NCI-H1105 (cell line): ENCODE measurements around the gene MORN1.

Experiments used
- DNase-seq: peaks from one replicate; lab custom pipeline; 2025; lab: John Stamatoyannopoulos, UW

Gene MORN1

DNA sequence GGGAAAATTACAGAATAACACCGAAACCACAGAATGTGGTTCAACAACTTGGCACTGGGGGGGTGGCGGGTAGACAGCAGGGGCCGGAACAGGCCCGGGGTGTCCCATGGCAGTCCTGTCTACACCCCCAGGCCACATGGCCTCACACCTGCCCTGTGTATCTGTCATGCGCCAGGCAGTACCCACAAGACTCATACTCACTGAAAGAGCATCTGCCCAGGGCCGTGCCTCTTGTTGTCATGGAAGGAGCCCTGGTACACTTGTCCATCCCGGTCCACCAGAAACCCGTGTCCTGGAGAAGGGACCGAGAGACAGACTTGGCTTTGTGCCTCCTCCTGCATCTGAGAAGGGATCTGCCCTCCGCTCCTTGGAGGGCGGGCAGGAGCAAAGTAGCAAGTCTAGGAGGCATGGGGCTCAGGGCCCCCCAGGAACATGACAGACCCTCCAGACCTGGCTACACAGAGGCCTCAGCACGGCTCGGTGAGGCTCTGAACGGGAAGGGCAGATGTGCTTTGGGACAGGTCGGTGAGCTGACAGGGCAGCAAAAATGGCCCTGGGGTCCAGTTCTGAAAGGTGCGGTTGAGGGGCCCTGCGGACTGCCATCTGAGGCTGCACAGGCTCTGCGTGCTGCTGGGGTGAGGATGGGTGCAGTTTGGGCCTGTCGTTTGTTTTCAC lies 5.6 kb downstream of the MORN1 start:
- DNase-seq = no peak

DNA sequence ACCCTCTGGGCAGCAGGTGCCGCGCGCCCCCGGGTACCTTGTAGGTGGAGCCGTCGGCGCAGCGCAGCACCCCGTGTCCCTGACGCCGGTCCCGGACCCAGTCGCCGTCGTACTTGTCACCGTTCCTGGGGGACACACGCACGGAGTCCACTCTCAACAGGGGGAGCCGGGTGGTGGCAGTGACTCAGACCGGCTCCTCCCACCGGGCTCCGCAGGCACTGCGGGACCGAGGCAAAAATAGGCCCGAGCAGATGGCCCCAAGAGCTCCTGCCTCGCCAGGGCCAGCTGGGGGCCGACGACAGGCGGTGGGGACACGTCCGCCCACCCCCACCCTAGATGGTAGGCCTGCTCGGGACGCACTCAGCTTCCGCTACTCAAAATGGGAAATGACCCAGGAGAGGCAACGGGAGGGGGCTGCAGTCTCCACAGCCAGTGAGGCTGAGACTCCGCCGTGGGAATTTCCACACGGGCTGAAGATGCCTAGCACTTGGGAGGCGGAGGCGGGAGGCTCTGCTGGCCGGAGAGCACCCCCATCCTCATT lies 6.3 kb downstream of the MORN1 start:
- no peak for DNase-seq

DNA sequence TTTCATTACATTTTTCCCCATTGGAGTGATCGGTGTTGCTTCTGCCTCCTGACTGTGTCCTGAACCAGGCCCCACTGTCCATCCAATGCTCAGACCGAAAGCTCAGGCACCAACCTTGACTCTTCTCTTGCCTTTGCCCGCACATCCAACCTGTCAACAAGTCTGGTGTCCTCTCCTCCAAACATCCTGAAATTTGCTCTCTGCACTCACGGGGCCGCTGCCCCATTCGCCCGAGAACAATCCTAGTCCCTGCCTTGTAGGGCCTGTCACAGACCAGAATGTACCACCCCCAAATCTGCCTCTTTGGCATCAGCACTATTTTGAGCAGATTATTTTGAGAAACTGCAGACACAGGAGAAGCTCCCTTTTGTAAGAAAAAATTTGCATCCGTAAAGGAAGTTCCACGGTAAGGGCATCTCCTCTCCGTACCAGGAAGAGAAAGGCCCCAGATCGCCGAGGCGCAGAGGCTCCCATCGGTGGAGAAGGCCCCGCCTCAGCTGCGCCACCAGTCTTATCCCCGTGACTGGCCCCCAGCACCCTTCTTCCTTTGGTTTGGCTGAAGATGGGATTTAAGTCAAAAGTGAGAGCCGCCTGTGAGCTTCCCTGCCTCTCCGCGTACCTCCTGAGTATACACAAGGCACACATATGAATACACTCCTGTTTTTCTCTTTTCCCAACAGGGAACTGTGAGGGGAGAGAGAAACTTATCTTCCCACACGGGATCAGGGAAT lies 7.1 kb downstream of the MORN1 start:
- no peak for DNase-seq

DNA sequence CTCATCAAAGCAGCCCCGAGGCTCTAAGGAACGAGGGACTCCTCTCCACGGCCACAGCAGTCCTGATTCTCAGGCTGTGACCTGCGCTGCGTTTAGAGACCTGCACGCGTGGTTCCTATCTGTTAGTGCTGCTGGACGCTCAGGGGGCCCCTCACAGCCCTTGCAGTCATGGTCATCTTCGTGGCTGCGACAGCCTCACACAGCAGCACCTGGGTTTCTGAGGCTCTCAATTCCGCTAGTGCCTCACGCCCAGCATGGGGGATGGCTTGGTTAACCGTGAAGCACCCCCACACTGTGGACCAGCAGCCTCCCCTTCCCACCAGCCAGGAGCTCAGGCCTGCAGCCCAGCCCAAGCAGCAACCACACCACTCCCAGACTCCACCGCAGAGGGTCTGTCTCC lies 7.8 kb downstream of the MORN1 start:
- DNase-seq = no peak

DNA sequence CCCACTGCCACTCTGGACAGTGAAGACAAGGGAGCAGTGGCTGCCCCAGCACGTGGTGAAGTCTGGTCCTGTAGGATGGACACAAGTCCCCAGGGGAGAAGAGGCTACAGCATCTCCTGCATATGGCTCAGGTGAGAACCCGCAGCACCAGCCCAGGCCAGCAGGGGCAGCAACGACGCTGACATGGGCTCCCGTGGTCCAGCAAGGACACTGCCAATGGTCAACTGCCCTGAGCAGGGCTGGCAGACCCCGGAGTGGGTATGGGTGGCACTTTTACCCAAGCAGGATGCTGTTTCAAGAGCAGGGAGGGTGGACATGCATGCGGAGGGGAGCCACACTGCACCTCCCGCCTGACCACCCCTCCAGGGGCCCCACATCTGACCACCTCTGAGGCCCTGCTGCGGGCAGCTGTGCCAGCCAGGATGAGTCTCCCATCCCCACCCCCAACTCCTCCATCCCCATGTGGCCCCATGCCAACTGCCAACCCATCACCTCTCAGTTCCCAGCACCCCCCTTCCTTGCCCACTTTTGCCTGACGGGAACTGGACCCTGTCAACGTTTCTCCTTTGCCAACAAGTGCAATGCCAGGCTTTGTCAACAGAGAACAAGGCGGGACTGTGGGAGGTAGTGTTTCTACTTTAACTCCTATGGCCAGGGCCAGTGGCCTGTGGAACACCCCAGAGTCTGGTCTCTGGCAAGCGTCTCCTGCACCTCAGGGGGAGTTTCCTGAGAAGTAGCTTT lies 8.6 kb downstream of the MORN1 start:
- DNase-seq = peak; percentile 11

DNA sequence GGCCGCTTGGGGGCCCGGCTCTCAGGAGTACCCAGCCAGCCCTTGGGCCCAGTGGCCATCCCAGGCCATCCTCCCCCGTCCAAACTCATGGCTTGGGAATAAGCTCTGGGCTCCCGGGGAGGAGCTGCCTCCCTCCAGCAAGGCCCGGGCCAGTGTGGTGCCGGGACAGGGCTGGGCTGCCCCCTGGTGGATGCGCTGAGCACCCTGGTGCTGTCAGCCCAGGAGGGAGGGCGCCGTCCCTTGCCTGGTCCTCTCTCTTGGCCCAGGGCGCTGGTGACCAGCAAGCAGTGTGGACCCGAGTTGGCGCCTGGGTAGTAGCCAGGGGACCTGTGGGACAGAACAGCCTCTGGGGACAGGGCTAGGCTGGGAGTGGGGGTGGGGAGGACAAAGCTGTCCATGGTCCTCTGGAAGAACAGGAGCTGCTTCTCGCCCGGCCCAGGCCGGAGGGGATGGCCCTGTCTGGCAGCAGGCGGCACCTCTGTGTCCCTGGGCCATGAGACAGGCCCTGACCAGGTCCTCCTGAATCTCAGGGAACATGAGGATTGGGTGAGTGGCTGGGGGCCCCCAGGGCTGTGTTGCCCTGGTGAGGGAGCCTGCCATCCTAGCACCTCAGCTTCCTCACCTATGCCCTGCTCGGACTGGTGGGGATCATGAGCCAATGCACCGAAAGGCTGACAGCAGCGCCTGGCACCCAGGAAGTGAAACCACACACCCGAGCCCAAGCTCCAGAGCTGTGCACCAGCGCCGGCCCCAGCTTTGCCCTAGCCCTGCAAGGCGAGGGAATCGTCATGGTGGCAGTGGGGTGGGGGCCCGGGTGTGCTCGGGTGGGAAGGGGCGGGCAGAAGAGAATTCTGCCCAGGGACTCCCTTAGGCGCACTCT lies 9.4 kb downstream of the MORN1 start:
- DNase-seq = no peak

DNA sequence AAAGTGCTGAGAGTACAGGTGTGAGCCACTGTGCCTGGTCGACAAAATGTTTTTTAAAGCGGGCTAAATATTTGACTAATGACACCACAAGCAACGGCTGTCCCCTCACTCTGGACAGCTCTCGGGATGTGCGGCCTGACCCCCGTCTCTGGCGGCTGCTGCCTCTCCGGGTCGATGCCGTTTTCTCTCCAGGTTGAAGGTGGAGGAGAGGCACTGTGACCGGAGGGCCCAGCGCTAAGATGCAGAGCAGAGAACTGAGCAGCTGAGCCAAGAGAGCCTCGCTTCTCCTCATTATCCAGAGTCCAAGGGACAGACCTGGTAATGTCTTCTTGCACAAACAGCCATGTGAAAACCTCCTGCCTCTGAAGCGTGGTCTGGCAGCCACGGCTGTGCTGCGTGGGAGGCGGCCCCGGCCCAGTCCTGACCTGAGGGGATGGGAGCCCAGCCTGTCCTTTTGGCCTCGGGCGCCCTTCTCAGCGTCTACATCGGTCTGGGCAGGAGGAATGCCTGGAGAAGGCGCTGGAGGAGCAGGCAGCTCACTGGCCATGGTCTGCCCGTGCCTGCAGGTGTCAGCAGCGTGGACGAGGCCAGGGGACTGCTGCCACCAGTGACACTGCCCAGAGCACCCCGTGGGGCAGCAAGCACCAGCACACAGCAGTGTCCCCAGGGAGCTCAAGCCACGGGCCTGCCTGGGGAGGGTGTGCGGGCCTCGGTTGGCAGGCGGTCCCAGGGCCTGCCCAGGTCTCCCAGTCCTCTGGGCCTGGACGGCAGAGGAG lies 10.3 kb downstream of the MORN1 start:
- no peak for DNase-seq

DNA sequence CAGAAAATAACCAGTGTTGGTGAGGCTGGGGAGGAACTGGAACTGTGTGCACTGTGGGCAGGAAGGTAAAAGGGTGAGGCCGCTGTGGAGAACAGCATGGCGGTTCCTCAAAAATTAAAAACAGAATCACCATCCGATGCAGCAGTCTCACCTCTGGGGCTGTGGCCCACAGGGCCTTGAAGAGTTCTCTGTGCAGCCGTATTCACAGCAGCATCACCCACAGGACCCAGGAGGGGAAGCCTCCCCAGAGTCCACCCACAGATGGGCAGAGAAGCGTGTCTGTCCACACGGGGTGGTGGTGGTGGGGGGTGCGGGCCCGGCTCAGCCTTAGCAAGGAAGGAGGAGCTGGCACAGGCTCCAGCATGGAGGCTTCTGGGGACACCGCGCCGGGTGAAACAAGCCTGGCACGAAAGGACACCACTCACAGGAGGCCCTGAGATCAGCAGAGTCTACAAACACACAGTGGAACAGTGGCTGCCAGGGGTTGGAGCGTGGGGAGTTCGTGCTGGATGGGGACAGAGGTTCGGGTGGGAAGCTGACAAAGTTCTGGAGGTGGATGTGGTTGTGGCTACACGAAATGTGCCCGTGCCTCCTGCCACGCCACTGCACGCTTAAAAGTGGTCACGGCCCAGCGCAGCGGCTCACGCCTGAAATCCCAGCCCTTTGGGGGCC lies 11.5 kb downstream of the MORN1 start:
- DNase-seq = no peak

DNA sequence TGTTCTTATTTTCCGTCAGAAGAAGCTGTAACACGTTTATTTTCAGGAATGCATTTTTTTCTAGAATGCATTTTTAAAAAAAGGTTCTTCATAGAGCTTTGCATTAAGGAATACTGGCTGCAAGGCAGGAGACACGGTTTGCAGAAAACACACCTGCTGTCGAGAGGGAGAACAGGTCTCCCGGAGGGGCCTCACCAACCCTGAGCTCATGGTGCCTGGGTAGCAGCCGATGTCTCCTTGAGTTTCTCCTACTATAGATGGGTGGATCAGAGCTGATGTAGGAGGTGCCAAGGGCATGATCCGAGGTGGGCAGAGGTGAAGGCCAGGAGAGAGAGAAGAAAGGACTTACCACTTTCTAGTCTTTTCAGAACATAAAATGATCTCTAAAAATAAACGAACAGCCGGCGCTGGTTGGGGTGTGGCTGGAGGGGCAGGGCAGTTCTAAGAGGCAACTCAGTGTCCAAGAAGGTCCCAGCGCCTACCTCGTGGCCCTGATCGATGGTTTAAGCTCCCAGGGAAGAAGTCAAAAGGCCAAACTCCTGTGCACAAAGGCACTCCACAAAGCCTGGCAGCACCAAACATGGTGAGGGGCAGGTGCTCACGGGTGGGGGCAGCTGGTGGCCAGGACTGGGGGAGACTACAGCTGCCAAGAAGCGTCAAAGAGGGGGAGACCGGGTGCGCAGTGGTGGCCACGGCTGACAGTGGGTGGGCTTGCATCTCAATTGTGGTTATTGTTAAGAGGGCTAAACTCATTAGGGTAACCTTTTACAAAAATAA lies 12.2 kb downstream of the MORN1 start:
- DNase-seq = no peak

DNA sequence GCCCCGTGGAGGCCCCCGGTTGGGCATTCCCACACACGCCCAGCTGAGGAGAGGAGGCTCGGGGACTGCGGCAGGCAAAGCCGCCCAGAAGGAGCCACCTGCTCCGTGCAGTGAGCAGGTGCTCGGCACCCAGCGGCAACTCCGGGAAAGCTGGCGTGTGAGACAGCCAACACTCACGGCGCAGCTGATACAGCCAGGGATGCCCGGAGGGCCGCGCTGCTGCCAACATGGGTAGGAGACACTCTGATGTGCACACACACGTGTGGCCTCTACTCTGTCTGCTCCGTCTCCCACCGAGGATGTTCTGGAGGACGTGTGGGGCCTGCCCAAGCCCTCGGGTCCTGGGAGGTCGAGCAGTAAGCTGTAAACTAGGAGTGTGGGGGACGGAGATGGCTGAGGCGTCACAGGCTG lies 12.9 kb downstream of the MORN1 start:
- no peak for DNase-seq

DNA sequence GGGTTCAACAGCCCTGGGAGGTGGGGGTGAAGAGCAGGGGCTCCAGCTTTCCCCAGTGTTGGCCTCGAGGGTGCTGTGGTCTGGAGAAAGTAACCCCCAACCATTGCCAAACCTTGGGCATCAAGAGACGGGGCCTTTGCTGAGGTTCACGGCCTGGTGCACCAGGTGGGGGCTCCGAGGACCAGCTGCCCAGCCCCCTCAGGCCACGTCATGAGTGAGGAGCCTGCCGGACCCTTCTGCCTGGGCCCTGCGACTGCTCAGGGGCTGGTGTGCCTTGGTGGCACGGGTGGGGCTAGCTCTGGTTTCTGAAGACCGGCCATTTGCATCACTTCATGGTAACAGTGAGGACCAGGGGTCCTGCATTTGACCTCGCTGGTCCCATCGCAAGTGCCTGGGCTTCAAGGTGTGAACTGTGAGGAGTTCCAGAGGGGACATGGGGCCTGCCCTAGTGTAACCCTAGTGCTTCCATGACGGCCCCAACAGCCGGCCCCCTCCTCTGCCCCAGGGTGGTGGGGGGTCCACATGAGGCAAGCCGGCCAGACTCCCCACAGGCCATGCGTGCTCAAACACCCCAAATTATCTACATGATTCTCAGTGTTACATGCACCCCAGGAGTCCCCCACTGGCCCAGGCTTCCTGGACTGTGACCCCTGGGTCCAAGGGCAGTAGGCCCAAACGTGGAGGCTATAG lies 13.5 kb downstream of the MORN1 start:
- no peak for DNase-seq

DNA sequence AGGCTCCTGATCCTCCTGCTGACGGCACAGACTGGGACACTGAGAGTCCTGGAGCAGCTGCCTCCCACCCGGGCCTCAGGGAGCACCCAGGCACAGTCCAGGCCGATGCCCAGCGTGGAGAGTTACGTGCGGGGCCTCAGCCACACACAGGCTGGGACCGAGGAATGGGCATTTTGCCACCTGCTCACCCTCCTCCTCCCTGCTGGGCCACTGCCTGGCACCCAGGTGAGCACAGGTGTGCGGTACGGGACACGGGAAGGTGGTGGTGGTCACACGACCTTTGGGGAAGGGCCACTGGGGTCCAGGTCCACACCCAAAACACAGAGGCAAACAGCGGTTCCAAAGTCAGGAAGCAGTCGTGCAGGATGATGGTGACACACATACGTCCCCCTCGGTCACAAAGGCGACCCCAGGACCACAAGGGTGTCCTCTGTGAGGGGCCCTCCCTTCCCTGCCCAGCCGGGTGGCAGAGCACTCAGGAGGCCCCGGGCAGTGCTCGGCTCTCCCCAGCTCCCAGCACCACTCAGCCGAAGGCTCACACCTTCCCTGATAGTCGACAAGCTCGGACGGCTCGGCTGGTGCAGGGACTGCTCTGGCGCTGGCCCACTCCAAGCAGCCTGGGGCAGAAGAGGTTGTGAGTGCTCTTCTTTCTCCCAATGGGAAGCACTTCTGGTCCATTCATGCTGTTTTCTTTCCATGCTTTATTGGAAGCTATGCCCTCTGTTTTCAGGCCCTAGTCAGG lies 14.3 kb downstream of the MORN1 start:
- DNase-seq = no peak

DNA sequence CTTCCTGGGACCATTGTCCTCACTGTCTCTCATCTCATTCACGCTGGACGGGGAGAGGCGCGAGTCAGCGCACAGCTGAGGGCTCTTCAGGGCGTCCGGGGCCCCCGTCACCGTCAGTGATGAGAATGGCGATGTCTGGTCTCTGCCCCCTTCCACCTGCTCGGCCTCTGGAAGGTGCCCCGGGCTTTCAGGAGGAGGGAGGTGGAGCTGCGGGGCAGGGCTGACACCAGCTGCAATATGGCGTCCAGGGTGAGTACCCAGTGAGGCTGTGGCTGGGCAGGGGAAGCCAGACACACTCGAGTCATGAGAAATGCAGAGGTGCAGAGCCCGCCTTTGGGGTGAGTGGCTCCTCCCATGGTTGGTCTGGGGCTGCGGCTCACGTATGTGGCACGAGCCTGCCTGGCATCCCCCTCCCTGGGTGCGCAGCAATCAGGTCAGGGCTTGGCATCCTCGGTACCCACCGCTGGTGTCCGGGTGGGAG lies 15.1 kb downstream of the MORN1 start:
- no peak for DNase-seq

DNA sequence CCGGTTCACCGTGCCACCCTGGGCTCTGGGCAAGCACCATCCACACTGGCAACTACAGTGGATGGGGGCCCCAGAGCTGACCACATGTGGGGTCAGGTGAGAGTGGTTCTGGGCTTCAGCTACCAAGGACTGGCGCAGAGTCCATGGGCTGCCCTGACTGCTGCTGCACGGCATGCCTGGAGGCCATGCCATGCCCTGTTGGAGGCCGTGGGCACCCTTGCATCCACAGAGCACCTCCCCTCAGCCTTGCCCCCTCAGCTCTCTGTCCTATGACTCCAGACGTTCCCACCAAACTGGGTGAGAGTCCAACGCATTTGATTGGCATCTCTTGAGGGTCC lies 15.5 kb downstream of the MORN1 start:
- DNase-seq = no peak

DNA sequence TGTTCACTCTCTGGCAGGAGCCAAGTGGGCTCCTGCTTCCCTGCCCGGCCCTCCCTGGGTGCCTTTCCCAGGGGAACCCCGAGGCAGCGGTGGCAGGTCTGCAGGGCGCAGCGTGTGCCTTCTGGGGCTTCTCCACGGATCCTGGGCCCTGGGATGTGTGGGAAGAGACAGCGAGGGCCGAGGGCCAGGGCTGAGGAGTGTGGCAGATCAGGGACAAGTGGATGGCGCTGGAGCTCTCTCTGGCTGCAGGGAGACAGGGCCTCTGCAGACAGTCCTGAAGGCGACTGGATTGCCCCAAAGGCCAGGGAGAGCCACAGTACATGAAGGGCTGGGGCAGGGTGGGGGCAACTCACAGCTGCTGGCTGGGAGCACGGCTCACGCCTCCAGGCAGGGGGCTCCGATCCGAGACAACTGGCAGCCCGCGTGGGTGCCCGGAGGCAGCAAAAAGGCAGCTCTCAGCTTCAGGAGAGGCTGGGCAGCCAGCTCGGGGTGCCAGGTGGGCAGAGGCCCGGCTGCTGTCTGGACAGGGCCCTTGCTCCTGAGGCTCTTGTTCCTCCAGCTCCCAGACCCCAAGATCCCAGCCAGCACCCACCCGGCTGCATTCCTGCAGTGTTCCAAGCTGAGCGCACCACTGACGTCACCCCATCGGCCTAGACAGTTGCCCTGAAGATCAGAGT lies 16.0 kb downstream of the MORN1 start:
- no peak for DNase-seq

DNA sequence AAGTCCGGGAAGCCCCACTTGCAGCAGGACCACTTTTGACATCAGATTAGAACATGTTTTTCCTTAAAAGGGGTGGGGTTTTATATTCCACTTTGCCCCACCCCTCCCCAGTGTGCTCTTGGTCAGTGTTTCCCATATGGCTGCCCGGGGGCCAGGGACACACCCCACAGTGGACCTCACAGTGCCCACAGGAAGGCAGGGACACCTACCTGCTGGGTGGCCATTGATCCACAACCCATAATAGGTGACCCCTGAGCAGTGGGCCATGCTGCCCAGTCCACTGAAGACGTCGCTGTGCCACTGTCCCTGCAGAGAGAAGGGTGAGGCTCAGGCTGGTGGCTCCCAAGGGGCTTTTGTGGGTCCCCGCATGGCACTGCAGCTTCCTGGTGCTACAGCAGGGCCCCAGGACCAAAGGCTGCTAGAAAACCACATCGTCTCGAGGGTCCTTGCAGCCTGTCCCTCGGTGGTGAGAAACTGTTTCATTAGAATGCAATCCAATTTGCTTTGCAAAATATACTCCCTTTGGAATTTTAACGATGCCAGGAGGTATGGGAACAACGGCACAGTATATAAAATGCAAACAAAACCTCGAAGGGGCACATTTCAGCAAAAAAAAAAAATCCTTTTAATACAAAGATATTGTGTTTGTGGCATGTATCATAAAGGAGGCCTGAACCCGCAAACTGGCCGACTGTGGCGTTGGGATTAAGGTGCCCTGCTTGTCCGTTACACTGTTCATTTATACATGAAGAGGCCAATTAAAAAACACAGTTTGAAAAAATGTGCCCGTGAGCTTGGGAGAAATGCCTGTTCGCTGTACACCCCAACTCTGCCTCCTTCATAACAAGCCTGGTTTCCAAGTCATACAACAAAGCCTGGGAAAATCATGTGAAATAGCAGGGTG lies 16.9 kb downstream of the MORN1 start:
- no peak for DNase-seq
